Upper lobe of left lung (tissue), 4 donors: ENCODE results near the gene SUSD6.

ENCODE experiments used
- POLR2A ChIP-seq, 4 donors: fragments of 450-650 bp; IDR thresholded peaks; one replicate each; pipeline ENCODE4 v1.5.1; 2016 to 2017; ENCODE audit warnings: antibody characterized with exemption in 4 of 4, mild to moderate bottlenecking in 2 of 4
- POLR2AphosphoS5 ChIP-seq, 2 donors: sonication (generic); formaldehyde crosslinking; IDR thresholded peaks; one replicate each; pipeline ENCODE4 v1.5.1; 2017; ENCODE audit warnings: antibody characterized with exemption in 2 of 2
- TF ChIP-seq, protein P1 (sequence below), 6 experiments: fragments of 450-650 bp in 4 of 6; fragments of 200-600 bp in 2 of 6; sonication (generic) in 2 of 6; IDR thresholded peaks; one replicate each; pipeline ENCODE4 v1.5.1; 2016 to 2019; ENCODE audit warnings: antibody characterized with exemption in 6 of 6

- TF ChIP-seq, protein P1, sequence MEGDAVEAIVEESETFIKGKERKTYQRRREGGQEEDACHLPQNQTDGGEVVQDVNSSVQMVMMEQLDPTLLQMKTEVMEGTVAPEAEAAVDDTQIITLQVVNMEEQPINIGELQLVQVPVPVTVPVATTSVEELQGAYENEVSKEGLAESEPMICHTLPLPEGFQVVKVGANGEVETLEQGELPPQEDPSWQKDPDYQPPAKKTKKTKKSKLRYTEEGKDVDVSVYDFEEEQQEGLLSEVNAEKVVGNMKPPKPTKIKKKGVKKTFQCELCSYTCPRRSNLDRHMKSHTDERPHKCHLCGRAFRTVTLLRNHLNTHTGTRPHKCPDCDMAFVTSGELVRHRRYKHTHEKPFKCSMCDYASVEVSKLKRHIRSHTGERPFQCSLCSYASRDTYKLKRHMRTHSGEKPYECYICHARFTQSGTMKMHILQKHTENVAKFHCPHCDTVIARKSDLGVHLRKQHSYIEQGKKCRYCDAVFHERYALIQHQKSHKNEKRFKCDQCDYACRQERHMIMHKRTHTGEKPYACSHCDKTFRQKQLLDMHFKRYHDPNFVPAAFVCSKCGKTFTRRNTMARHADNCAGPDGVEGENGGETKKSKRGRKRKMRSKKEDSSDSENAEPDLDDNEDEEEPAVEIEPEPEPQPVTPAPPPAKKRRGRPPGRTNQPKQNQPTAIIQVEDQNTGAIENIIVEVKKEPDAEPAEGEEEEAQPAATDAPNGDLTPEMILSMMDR (IDR thresholded peaks at IDR 0.05) = no peak
- TF ChIP-seq POLR2A (IDR thresholded peaks at IDR 0.05) (no peak), POLR2AphosphoS5 (IDR thresholded peaks at IDR 0.05) (no peak)
These were observed 1.4 kb downstream of the SUSD6 start for GRCh38 chr14:69612783-69613130.
